Measurements from ENCODE around the gene MICAL2.

Gene MICAL2

GRCh38 chr11:12066056-12066798, 44.2 kb upstream of the MICAL2 start:
- no peak for TF ChIP-seq CTCF (conservative IDR thresholded peaks at IDR 0.05; ENCODE audit: low read depth, low read length)
- H3K4me3 ChIP-seq (ENCODE audit: low read length), result no peak overlapping the region
- DNase-seq (ENCODE audit: low read depth), result no peak

- no peak overlapping the region for H3K4me3 ChIP-seq (ENCODE audit: low read length)
- no peak for DNase-seq (ENCODE audit: low read depth)
- no peak for TF ChIP-seq CTCF (conservative IDR thresholded peaks at IDR 0.05; ENCODE audit: low read depth, low read length)
Measured at GRCh38 chr11:12066799-12067508, 43.4 kb upstream of the MICAL2 start.

- TF ChIP-seq CTCF (conservative IDR thresholded peaks at IDR 0.05; ENCODE audit: low read depth, low read length), result no peak
- no peak for DNase-seq (ENCODE audit: low read depth)
Measured at GRCh38 chr11:12067796-12068357, 42.5 kb upstream of the MICAL2 start.

GRCh38 chr11:12069066-12069676, 41.2 kb upstream of the MICAL2 start:
- no peak for DNase-seq (ENCODE audit: low read depth)
- no peak overlapping the region for H3K4me3 ChIP-seq (ENCODE audit: low read length)
- no peak for TF ChIP-seq CTCF (conservative IDR thresholded peaks at IDR 0.05; ENCODE audit: low read depth, low read length)

More at GRCh38 chr11:12067796-12068357, 42.5 kb upstream of the MICAL2 start:
- H3K4me3 ChIP-seq (ENCODE audit: low read length), result no peak overlapping the region

GRCh38 chr11:12070446-12071267, 39.7 kb upstream of the MICAL2 start:
- H3K4me3 ChIP-seq (ENCODE audit: low read length), result no peak overlapping the region
- DNase-seq (ENCODE audit: low read depth), result no peak
- TF ChIP-seq CTCF (conservative IDR thresholded peaks at IDR 0.05; ENCODE audit: low read depth, low read length), result no peak

- H3K4me3 ChIP-seq (ENCODE audit: low read length), result no peak overlapping the region
- TF ChIP-seq CTCF (conservative IDR thresholded peaks at IDR 0.05; ENCODE audit: low read depth, low read length), result no peak
- no peak for DNase-seq (ENCODE audit: low read depth)
Measured at GRCh38 chr11:12071574-12071973, 38.8 kb upstream of the MICAL2 start.

Data from retinal pigment epithelial cell (primary cell).